DND-41 (cell line): ENCODE data around the gene WFIKKN1.

Experiments
- EZH2 ChIP-seq: IDR thresholded peaks from 3 replicates; pipeline ENCODE4 v1.6.1; 2012; ENCODE audit warnings: borderline replicate concordance, low read depth, mild to moderate bottlenecking, moderate library complexity, low read length, inconsistent platforms; ENCODE audit not compliant: severe bottlenecking
- TF ChIP-seq, protein P1 (sequence below): IDR thresholded peaks from 2 replicates; pipeline ENCODE4 v1.5.1; 2012; ENCODE audit warnings: borderline replicate concordance, low read length, moderate library complexity, mild to moderate bottlenecking; ENCODE audit not compliant: poor library complexity, severe bottlenecking; ENCODE audit errors: extremely low read depth

DNA sequence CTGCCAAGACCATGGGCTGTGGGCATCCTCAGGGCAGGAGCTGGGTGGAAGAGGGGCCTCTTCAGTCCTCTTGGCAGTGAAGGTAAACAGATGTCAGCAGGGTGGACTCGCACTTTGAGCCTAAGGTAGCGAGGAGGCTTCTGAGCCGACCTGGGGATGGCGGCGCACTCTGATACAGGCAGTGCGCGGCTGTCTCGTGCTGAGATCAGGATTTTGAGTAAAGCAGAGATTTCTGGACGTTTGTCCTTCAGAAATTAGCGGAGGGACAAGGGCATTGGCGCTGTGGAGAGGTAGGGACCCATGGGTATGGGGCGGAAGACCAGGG, 34.1 kb upstream of the WFIKKN1 start:
- TF ChIP-seq, protein P1, sequence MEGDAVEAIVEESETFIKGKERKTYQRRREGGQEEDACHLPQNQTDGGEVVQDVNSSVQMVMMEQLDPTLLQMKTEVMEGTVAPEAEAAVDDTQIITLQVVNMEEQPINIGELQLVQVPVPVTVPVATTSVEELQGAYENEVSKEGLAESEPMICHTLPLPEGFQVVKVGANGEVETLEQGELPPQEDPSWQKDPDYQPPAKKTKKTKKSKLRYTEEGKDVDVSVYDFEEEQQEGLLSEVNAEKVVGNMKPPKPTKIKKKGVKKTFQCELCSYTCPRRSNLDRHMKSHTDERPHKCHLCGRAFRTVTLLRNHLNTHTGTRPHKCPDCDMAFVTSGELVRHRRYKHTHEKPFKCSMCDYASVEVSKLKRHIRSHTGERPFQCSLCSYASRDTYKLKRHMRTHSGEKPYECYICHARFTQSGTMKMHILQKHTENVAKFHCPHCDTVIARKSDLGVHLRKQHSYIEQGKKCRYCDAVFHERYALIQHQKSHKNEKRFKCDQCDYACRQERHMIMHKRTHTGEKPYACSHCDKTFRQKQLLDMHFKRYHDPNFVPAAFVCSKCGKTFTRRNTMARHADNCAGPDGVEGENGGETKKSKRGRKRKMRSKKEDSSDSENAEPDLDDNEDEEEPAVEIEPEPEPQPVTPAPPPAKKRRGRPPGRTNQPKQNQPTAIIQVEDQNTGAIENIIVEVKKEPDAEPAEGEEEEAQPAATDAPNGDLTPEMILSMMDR: no peak
- TF ChIP-seq EZH2: no peak
